ENCODE data around the gene POU6F1.
"Not testable (repeated sequence)": the region's sequence is repeated elsewhere in the genome, so short reads cannot be mapped to it uniquely, and the experiment has no call there.

POU6F1 gene

GRCh38 chr12:51244269-51244668, 26.4 kb upstream of the POU6F1 start:
- H3K4me3 ChIP-seq (ENCODE audit: low read depth, low read length) = no peak overlapping the region
- H3K27me3 ChIP-seq (ENCODE audit: control insufficient read depth, insufficient read depth, low read length) = no peaks in the 10 kb centered on the region
- H3K9ac ChIP-seq (ENCODE audit: low read depth, low read length) = no peak overlapping the region
- peaks cover 21% of the 10 kb centered on the region for H3K36me3 ChIP-seq (ENCODE audit: control insufficient read depth, insufficient read depth, low read length)
- H3K9me3 ChIP-seq (ENCODE audit: control insufficient read depth, insufficient read depth, low read length) = no peaks in the 10 kb centered on the region
- H3K4me1 ChIP-seq (ENCODE audit: control insufficient read depth, insufficient read depth, low read length) = peaks cover 22% of the 10 kb centered on the region

- Histone ChIP-seq H3K9me3 (ENCODE audit: control insufficient read depth, insufficient read depth, low read length) (no peaks in the 10 kb centered on the region), H3K4me3 (ENCODE audit: low read depth, low read length) (no peak overlapping the region), H3K9ac (ENCODE audit: low read depth, low read length) (no peak overlapping the region), H3K4me1 (ENCODE audit: control insufficient read depth, insufficient read depth, low read length) (peaks cover 18% of the 10 kb centered on the region), H3K36me3 (ENCODE audit: control insufficient read depth, insufficient read depth, low read length) (peaks cover 24% of the 10 kb centered on the region), H3K27me3 (ENCODE audit: control insufficient read depth, insufficient read depth, low read length) (no peaks in the 10 kb centered on the region)
These were observed 25.0 kb upstream of the POU6F1 start for GRCh38 chr12:51242876-51243275.

- H3K36me3 ChIP-seq (ENCODE audit: control insufficient read depth, insufficient read depth, low read length) = peaks cover 24% of the 10 kb centered on the region
- H3K9ac ChIP-seq (ENCODE audit: low read depth, low read length) = no peak overlapping the region
- H3K9me3 ChIP-seq (ENCODE audit: control insufficient read depth, insufficient read depth, low read length) = no peaks in the 10 kb centered on the region
- H3K4me1 ChIP-seq (ENCODE audit: control insufficient read depth, insufficient read depth, low read length) = peaks cover 12% of the 10 kb centered on the region
- no peaks in the 10 kb centered on the region for H3K27me3 ChIP-seq (ENCODE audit: control insufficient read depth, insufficient read depth, low read length)
- H3K4me3 ChIP-seq (ENCODE audit: low read depth, low read length) = no peak overlapping the region
These were observed 24.3 kb upstream of the POU6F1 start for GRCh38 chr12:51242120-51242519.

GRCh38 chr12:51240971-51241370, 23.1 kb upstream of the POU6F1 start:
- H3K27me3 ChIP-seq (ENCODE audit: control insufficient read depth, insufficient read depth, low read length) = no peaks in the 10 kb centered on the region
- no peak overlapping the region for H3K9ac ChIP-seq (ENCODE audit: low read depth, low read length)
- H3K4me1 ChIP-seq (ENCODE audit: control insufficient read depth, insufficient read depth, low read length) = peaks cover 6% of the 10 kb centered on the region
- no peaks in the 10 kb centered on the region for H3K9me3 ChIP-seq (ENCODE audit: control insufficient read depth, insufficient read depth, low read length)
- H3K36me3 ChIP-seq (ENCODE audit: control insufficient read depth, insufficient read depth, low read length) = peaks cover 24% of the 10 kb centered on the region
- H3K4me3 ChIP-seq (ENCODE audit: low read depth, low read length) = no peak overlapping the region

- H3K9me3 ChIP-seq (ENCODE audit: control insufficient read depth, insufficient read depth, low read length) = no peaks in the 10 kb centered on the region
- peaks cover 21% of the 10 kb centered on the region for H3K36me3 ChIP-seq (ENCODE audit: control insufficient read depth, insufficient read depth, low read length)
- H3K27me3 ChIP-seq (ENCODE audit: control insufficient read depth, insufficient read depth, low read length) = no peaks in the 10 kb centered on the region
- H3K4me3 ChIP-seq (ENCODE audit: low read depth, low read length) = peak within 1 kb of the TSS; percentile 100
- H3K4me1 ChIP-seq (ENCODE audit: control insufficient read depth, insufficient read depth, low read length) = peaks cover 4% of the 10 kb centered on the region
- peak within 1 kb of the TSS; percentile 100 for H3K9ac ChIP-seq (ENCODE audit: low read depth, low read length)
These were observed 20.9 kb upstream of the POU6F1 start, which contains the start of gene DAZAP2 for GRCh38 chr12:51238510-51239334. Gene DAZAP2, plus strand, starts transcription at chr12:51238826. Its CDS starts 82 bp downstream, at chr12:51238908.

- peak overlapping the region; percentile 85 for H3K9ac ChIP-seq (ENCODE audit: low read depth, low read length)
- no peaks in the 10 kb centered on the region for H3K9me3 ChIP-seq (ENCODE audit: control insufficient read depth, insufficient read depth, low read length)
- no peaks in the 10 kb centered on the region for H3K27me3 ChIP-seq (ENCODE audit: control insufficient read depth, insufficient read depth, low read length)
- H3K4me1 ChIP-seq (ENCODE audit: control insufficient read depth, insufficient read depth, low read length) = peaks cover 4% of the 10 kb centered on the region
- H3K36me3 ChIP-seq (ENCODE audit: control insufficient read depth, insufficient read depth, low read length) = peaks cover 21% of the 10 kb centered on the region
- H3K4me3 ChIP-seq (ENCODE audit: low read depth, low read length) = peak overlapping the region; percentile 100
These were observed 20.2 kb upstream of the POU6F1 start for GRCh38 chr12:51238037-51238509.

GRCh38 chr12:51234530-51234929, 16.7 kb upstream of the POU6F1 start:
- H3K4me3 ChIP-seq (ENCODE audit: low read depth, low read length) = no peak overlapping the region
- no peaks in the 10 kb centered on the region for H3K9me3 ChIP-seq (ENCODE audit: control insufficient read depth, insufficient read depth, low read length)
- H3K4me1 ChIP-seq (ENCODE audit: control insufficient read depth, insufficient read depth, low read length) = no peaks in the 10 kb centered on the region
- no peaks in the 10 kb centered on the region for H3K27me3 ChIP-seq (ENCODE audit: control insufficient read depth, insufficient read depth, low read length)
- no peak overlapping the region for H3K9ac ChIP-seq (ENCODE audit: low read depth, low read length)
- H3K36me3 ChIP-seq (ENCODE audit: control insufficient read depth, insufficient read depth, low read length) = peaks cover 3% of the 10 kb centered on the region

GRCh38 chr12:51232642-51233041, 14.8 kb upstream of the POU6F1 start:
- no peaks in the 10 kb centered on the region for H3K9me3 ChIP-seq (ENCODE audit: control insufficient read depth, insufficient read depth, low read length)
- no peaks in the 10 kb centered on the region for H3K36me3 ChIP-seq (ENCODE audit: control insufficient read depth, insufficient read depth, low read length)
- no peaks in the 10 kb centered on the region for H3K4me1 ChIP-seq (ENCODE audit: control insufficient read depth, insufficient read depth, low read length)
- no peak overlapping the region for H3K9ac ChIP-seq (ENCODE audit: low read depth, low read length)
- H3K4me3 ChIP-seq (ENCODE audit: low read depth, low read length) = no peak overlapping the region
- H3K27me3 ChIP-seq (ENCODE audit: control insufficient read depth, insufficient read depth, low read length) = no peaks in the 10 kb centered on the region

GRCh38 chr12:51229116-51229809, 11.4 kb upstream of the POU6F1 start:
- H3K4me3 ChIP-seq (ENCODE audit: low read depth, low read length) = no peak overlapping the region
- H3K9me3 ChIP-seq (ENCODE audit: control insufficient read depth, insufficient read depth, low read length) = no peaks in the 10 kb centered on the region
- H3K9ac ChIP-seq (ENCODE audit: low read depth, low read length) = no peak overlapping the region
- no peaks in the 10 kb centered on the region for H3K27me3 ChIP-seq (ENCODE audit: control insufficient read depth, insufficient read depth, low read length)
- no peaks in the 10 kb centered on the region for H3K36me3 ChIP-seq (ENCODE audit: control insufficient read depth, insufficient read depth, low read length)
- no peaks in the 10 kb centered on the region for H3K4me1 ChIP-seq (ENCODE audit: control insufficient read depth, insufficient read depth, low read length)

GRCh38 chr12:51227962-51228361, 10.1 kb upstream of the POU6F1 start:
- H3K4me1 ChIP-seq (ENCODE audit: control insufficient read depth, insufficient read depth, low read length) = no peaks in the 10 kb centered on the region
- H3K9ac ChIP-seq (ENCODE audit: low read depth, low read length) = no peak overlapping the region

GRCh38 chr12:51227112-51227511, 9.2 kb upstream of the POU6F1 start:
- not testable (repeated sequence) for H3K4me1 ChIP-seq (ENCODE audit: control insufficient read depth, insufficient read depth, low read length); H3K9me3 ChIP-seq (ENCODE audit: control insufficient read depth, insufficient read depth, low read length); H3K36me3 ChIP-seq (ENCODE audit: control insufficient read depth, insufficient read depth, low read length); H3K9ac ChIP-seq (ENCODE audit: low read depth, low read length); H3K4me3 ChIP-seq (ENCODE audit: low read depth, low read length); H3K27me3 ChIP-seq (ENCODE audit: control insufficient read depth, insufficient read depth, low read length)

More at GRCh38 chr12:51227962-51228361, 10.1 kb upstream of the POU6F1 start:
- H3K36me3 ChIP-seq (ENCODE audit: control insufficient read depth, insufficient read depth, low read length) = no peaks in the 10 kb centered on the region
- H3K4me3 ChIP-seq (ENCODE audit: low read depth, low read length) = no peak overlapping the region
- H3K9me3 ChIP-seq (ENCODE audit: control insufficient read depth, insufficient read depth, low read length) = no peaks in the 10 kb centered on the region
- H3K27me3 ChIP-seq (ENCODE audit: control insufficient read depth, insufficient read depth, low read length) = no peaks in the 10 kb centered on the region

GRCh38 chr12:51225771-51226170, 7.9 kb upstream of the POU6F1 start:
- Histone ChIP-seq H3K4me3 (ENCODE audit: low read depth, low read length) (no peak overlapping the region), H3K9ac (ENCODE audit: low read depth, low read length) (no peak overlapping the region), H3K4me1 (ENCODE audit: control insufficient read depth, insufficient read depth, low read length) (no peaks in the 10 kb centered on the region), H3K36me3 (ENCODE audit: control insufficient read depth, insufficient read depth, low read length) (no peaks in the 10 kb centered on the region), H3K9me3 (ENCODE audit: control insufficient read depth, insufficient read depth, low read length) (no peaks in the 10 kb centered on the region), H3K27me3 (ENCODE audit: control insufficient read depth, insufficient read depth, low read length) (no peaks in the 10 kb centered on the region)

Data from iPS-15b (cell line).